OCI-LY3 (cell line): ENCODE measurements around the gene ADAP1.

Experiments
- H2AFZ ChIP-seq: fragments of 200-600, 300-600 bp; shearing (Covaris generic); 2 replicates; pipeline ENCODE4 v1.6.0; 2014; ENCODE audit warnings: antibody characterized with exemption, low read depth, low read length
- H3K27ac ChIP-seq: fragments of 200-600, 300-600 bp; sonication (generic); 2 replicates; pipeline ENCODE4 v1.5.1; 2014; ENCODE audit warnings: mild to moderate bottlenecking, low read length, moderate library complexity, mixed read lengths
- H3K27me3 ChIP-seq: fragments of 200-600, 300-600 bp; sonication (generic); 2 replicates; pipeline ENCODE4 v1.6.1; 2014; ENCODE audit warnings: low read depth, low read length, mixed read lengths
- H3K36me3 ChIP-seq: fragments of 200-600, 300-600 bp; sonication (generic); replicated peaks from 2 replicates; pipeline ENCODE3; 2014; ENCODE audit warnings: low read depth, low read length, mixed read lengths
- H3K4me1 ChIP-seq: fragments of 300-600, 200-600 bp; sonication (generic); 2 replicates; pipeline ENCODE4 v1.6.1; 2014; ENCODE audit warnings: low read length, mixed read lengths
- H3K4me2 ChIP-seq: fragments of 200-600, 300-600 bp; sonication (generic); 2 replicates; pipeline ENCODE4 v1.6.1; 2014; ENCODE audit warnings: low read length, mixed read lengths
- H3K4me3 ChIP-seq: fragments of 300-600, 200-600 bp; sonication (generic); 2 replicates; pipeline ENCODE4 v1.5.1; 2014; ENCODE audit warnings: antibody characterized with exemption, mild to moderate bottlenecking, low read length, moderate library complexity
- H3K79me2 ChIP-seq: fragments of 300-600, 200-600 bp; shearing (Covaris generic); 2 replicates; pipeline ENCODE4 v1.6.1; 2014; ENCODE audit warnings: mild to moderate bottlenecking, low read length, mixed read lengths
- H3K9ac ChIP-seq: fragments of 300-600, 200-600 bp; shearing (Covaris generic); 2 replicates; pipeline ENCODE4 v1.6.0; 2014; ENCODE audit warnings: mild to moderate bottlenecking, low read length, moderate library complexity
- H3K9me3 ChIP-seq: fragments of 200-600, 300-600 bp; shearing (Covaris generic); 2 replicates; pipeline ENCODE4 v1.6.1; 2014; ENCODE audit warnings: low read length, mixed read lengths; ENCODE audit not compliant: insufficient read depth
- H4K20me1 ChIP-seq: fragments of 200-600, 300-600 bp; sonication (generic); 2 replicates; pipeline ENCODE4 v1.6.1; 2016; ENCODE audit warnings: low read length, mixed read lengths; ENCODE audit not compliant: insufficient read depth
- CTCF ChIP-seq: fragments of 200-600, 300-600 bp; sonication (generic); IDR thresholded peaks from 2 replicates; pipeline ENCODE4 v1.5.1; 2014; ENCODE audit warnings: antibody characterized with exemption, low read length, low read depth
- EZH2phosphoT487 ChIP-seq: fragments of 200-600 bp; shearing (Covaris generic); IDR thresholded peaks from 2 replicates; pipeline ENCODE4 v1.6.1; 2018; ENCODE audit warnings: antibody characterized with exemption, mixed run types, low read depth

ADAP1 gene

DNA sequence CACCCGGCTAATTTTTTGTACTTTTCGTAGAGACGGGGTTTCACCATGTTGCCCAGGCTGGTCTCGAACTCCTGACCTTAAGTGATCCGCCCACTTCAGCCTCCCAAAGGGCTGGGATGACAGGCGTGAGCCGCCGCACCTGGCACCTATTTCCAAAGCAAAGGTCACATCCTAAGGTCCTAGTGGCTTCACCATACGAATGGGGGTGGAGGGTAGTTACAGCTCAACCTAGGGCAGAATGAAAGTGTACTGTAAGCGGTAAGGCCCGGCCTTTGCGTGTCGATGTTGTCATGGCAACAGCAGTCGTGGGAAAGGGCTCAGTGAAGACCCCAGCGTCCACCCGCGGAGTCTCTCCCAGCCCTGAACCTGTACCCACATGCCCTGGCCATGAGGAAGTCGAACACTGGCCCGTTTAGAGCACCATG, 22.4 kb upstream of the ADAP1 start:
- Histone ChIP-seq H2AFZ (no peak overlapping the region), H3K27ac (no peak overlapping the region), H3K4me2 (no peak overlapping the region), H3K9me3 (no peaks in the 10 kb centered on the region), H3K4me1 (peaks cover 12% of the 10 kb centered on the region), H3K27me3 (no peaks in the 10 kb centered on the region), H3K9ac (no peak overlapping the region), H4K20me1 (peaks cover 5% of the 10 kb centered on the region), H3K4me3 (no peak overlapping the region), H3K36me3 (peaks cover 11% of the 10 kb centered on the region), H3K79me2 (peaks cover 33% of the 10 kb centered on the region)
- TF ChIP-seq EZH2phosphoT487 = no peak
- TF ChIP-seq CTCF = no peak

DNA sequence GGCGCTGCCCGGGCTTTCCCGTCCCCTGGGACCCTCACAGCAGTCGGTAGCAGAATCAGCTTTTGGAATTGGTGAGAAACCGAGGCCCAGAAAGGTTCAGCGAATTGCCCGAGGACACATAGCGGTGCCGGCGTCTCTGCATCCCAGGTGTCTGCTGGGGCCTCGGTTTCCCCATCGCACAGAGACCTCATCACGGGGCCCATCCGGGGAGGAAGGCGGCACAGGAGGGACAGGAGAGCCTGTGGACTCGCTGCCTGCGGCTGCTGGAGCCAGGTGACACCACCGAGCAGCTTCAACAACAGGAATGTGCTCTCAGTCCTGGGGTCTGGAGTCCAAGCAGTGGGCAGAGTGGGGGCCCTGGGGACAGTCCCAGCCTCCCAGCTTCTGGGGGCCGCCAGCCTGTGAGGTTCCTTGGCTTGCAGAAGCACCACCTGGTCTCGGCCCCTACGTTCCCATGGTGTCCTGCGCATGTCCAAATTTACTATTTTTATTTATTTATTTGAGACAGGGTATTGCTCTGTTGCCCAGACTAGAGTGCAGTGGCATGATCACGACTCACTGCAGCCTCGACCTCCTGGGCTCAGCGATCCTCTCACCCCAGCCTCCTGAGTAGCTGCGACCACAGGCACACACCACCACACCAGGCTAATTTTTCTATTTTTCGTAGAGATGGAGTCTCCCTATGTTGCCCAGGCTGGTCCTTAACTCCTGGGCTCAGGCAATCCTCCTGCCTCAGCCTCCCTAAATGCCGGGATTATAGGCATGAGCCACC, 21.4 kb upstream of the ADAP1 start:
- TF ChIP-seq EZH2phosphoT487 (no peak), CTCF (no peak)
- H3K4me3 ChIP-seq = peak overlapping the region; percentile 97
- H3K27me3 ChIP-seq = no peaks in the 10 kb centered on the region
- H3K79me2 ChIP-seq = peaks cover 39% of the 10 kb centered on the region
- no peak overlapping the region for H3K27ac ChIP-seq
- H3K36me3 ChIP-seq = peaks cover 15% of the 10 kb centered on the region
- H3K9me3 ChIP-seq = no peaks in the 10 kb centered on the region
- H3K9ac ChIP-seq = no peak overlapping the region
- peaks cover 5% of the 10 kb centered on the region for H4K20me1 ChIP-seq
- H2AFZ ChIP-seq = peak overlapping the region; percentile 23; the same call in 1 of the 2 replicates
- H3K4me1 ChIP-seq = peaks cover 14% of the 10 kb centered on the region
- H3K4me2 ChIP-seq = peak overlapping the region; percentile 51

- Histone ChIP-seq H3K79me2 (peaks cover 41% of the 10 kb centered on the region), H3K9me3 (no peaks in the 10 kb centered on the region), H2AFZ (peak within 1 kb of the TSS; percentile 23; the same call in 1 of the 2 replicates), H4K20me1 (peaks cover 5% of the 10 kb centered on the region), H3K36me3 (peaks cover 15% of the 10 kb centered on the region), H3K27me3 (no peaks in the 10 kb centered on the region), H3K27ac (peak within 1 kb of the TSS; percentile 77), H3K4me3 (peak within 1 kb of the TSS; percentile 97), H3K9ac (peak within 1 kb of the TSS; percentile 92), H3K4me2 (peak within 1 kb of the TSS; percentile 97), H3K4me1 (peaks cover 14% of the 10 kb centered on the region)
- no peak for TF ChIP-seq EZH2phosphoT487
- no peak for TF ChIP-seq CTCF
These were observed 20.6 kb upstream of the ADAP1 start, which contains the start of gene COX19 for GRCh38 chr7:974820-975681. Gene COX19, minus strand, starts transcription at chr7:975549. Its CDS starts 40 bp downstream, at chr7:975509.

DNA sequence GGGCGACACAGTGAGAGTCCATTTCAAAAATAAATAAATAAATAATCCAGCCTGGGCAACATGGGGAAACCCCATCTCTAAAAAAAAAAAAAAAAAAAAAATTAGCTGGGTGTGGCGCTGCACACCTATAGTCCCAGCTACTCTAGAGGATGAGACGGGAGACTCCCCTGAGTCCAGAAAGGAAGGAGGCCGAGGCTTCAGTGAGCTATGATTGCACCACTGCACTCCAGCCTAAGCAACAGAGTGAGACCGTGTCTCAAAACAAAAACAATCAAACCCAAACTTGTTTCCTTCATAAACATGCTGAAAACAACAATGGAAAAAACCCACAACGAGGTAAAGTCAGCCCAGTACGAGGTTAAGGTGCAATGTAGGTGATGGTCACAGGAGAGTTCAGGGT, 19.7 kb upstream of the ADAP1 start:
- peaks cover 41% of the 10 kb centered on the region for H3K79me2 ChIP-seq
- H3K4me3 ChIP-seq = peak overlapping the region; percentile 97
- no peaks in the 10 kb centered on the region for H3K27me3 ChIP-seq
- H3K4me1 ChIP-seq = peaks cover 14% of the 10 kb centered on the region
- peak overlapping the region; percentile 92 for H3K9ac ChIP-seq
- peak overlapping the region; percentile 77 for H3K27ac ChIP-seq
- no peak overlapping the region for H2AFZ ChIP-seq
- peak overlapping the region; percentile 97 for H3K4me2 ChIP-seq
- peaks cover 19% of the 10 kb centered on the region for H3K36me3 ChIP-seq
- TF ChIP-seq CTCF = no peak
- no peak for TF ChIP-seq EZH2phosphoT487
- H3K9me3 ChIP-seq = no peaks in the 10 kb centered on the region
- peaks cover 5% of the 10 kb centered on the region for H4K20me1 ChIP-seq
